Kidney epithelial cell (primary cell): ENCODE data around the gene ZNF43. TPM values are rescaled to one million over a fixed set of nuclear protein-coding genes. Genes with fewer than 3 reads are reported as not detected.

Experiments
- DNase-seq: peaks from one replicate; pipeline ENCODE4 v3.0.0-alpha.2; 2010; ENCODE audit warnings: low read depth
- H3K27me3 ChIP-seq: 2 replicates; pipeline ENCODE4 v1.6.0; 2011; ENCODE audit warnings: low read length; ENCODE audit not compliant: control insufficient read depth, insufficient read depth
- H3K36me3 ChIP-seq: 2 replicates; pipeline ENCODE4 v1.5.1; 2011; ENCODE audit warnings: low read length; ENCODE audit not compliant: control insufficient read depth, insufficient read depth
- H3K4me3 ChIP-seq: 2 replicates; pipeline ENCODE4 v1.5.1; 2011; ENCODE audit warnings: low read depth, mild to moderate bottlenecking, control low read depth, low read length
- total RNA-seq: library from RNA; depleted of rRNA; stranded (reverse); fragments of >200 nt; gene quantifications from 2 replicates; pipeline ENCODE4 v1.2.3, GENCODE V29; 2015
- TF ChIP-seq, protein P1 (sequence below): IDR thresholded peaks from 2 replicates; pipeline ENCODE4 v1.5.1; 2011; ENCODE audit warnings: mild to moderate bottlenecking, moderate library complexity, low read length, control low read depth, inconsistent platforms; ENCODE audit not compliant: insufficient read depth, poor library complexity, severe bottlenecking

The ZNF43 gene
- total RNA-seq, 1 donor from 2014 or later, result 8.3 TPM

DNA sequence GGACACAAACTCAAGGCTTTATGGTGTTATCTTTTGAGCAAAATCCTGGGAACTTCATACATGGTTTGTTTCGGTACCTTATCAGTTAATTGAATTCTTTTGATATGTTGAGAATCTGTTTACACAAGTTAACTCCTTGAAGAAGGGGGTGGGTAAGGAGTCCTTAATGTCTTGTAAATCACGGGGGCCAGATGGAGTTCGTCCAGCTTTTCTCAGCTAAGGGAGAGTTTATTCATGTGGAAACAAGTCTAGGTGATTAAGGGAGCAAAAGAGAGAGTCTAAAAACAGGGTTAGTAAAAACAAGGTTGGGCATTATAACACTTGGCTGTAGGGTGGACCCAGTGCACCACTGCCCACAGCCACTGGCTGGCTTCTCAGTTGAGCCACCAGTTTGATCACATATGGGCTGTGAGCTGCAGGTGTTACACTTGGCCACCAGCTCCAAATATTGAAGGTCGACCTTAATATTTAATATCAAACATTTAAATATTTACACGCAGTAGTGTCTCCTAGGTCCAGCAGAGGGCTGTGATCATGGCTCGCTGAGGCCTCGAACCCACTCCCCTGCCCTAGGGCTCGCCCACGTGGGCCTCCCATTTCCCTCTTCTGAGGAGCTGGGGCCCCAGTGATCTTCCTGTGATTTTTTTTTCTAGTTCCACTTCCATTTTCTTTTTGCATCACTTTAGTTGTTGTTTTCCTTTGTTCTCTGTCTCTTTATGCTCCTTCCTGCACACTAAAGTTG lies 21.0 kb upstream of the ZNF43 start:
- Histone ChIP-seq H3K27me3 (no peaks in the 10 kb centered on the region), H3K36me3 (no peaks in the 10 kb centered on the region), H3K4me3 (no peak overlapping the region)
- TF ChIP-seq, protein P1, sequence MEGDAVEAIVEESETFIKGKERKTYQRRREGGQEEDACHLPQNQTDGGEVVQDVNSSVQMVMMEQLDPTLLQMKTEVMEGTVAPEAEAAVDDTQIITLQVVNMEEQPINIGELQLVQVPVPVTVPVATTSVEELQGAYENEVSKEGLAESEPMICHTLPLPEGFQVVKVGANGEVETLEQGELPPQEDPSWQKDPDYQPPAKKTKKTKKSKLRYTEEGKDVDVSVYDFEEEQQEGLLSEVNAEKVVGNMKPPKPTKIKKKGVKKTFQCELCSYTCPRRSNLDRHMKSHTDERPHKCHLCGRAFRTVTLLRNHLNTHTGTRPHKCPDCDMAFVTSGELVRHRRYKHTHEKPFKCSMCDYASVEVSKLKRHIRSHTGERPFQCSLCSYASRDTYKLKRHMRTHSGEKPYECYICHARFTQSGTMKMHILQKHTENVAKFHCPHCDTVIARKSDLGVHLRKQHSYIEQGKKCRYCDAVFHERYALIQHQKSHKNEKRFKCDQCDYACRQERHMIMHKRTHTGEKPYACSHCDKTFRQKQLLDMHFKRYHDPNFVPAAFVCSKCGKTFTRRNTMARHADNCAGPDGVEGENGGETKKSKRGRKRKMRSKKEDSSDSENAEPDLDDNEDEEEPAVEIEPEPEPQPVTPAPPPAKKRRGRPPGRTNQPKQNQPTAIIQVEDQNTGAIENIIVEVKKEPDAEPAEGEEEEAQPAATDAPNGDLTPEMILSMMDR, result no peak
- no peak for DNase-seq

- TF ChIP-seq, protein P1, result no peak
- Histone ChIP-seq H3K27me3 (no peaks in the 10 kb centered on the region), H3K4me3 (peak overlapping the region; percentile 86), H3K36me3 (peaks cover 1% of the 10 kb centered on the region)
- peak; percentile 80 for DNase-seq
Observed at GRCh38 chr19:21851596-21852345, 15.8 kb upstream of the ZNF43 start.

- TF ChIP-seq, protein P1, result no peak
- Histone ChIP-seq H3K27me3 (no peaks in the 10 kb centered on the region), H3K36me3 (peaks cover 1% of the 10 kb centered on the region), H3K4me3 (peak overlapping the region; percentile 86)
- DNase-seq, result no peak
Observed at GRCh38 chr19:21850656-21851255, 14.8 kb upstream of the ZNF43 start.

- TF ChIP-seq, protein P1, result no peak
- Histone ChIP-seq H3K36me3 (peaks cover 1% of the 10 kb centered on the region), H3K27me3 (no peaks in the 10 kb centered on the region), H3K4me3 (no peak overlapping the region)
- DNase-seq, result no peak
Observed at GRCh38 chr19:21848706-21849105, 12.7 kb upstream of the ZNF43 start.

GRCh38 chr19:21843081-21843480 lies 7.1 kb upstream of the ZNF43 start:
- Histone ChIP-seq H3K27me3 (no peaks in the 10 kb centered on the region), H3K4me3 (no peak overlapping the region), H3K36me3 (peaks cover 4% of the 10 kb centered on the region)
- TF ChIP-seq, protein P1, result no peak
- DNase-seq, result no peak
